Measurements from ENCODE around the gene SMIM43.

GRCh38 chr4:121765368-121765705 lies 373 bp upstream of the SMIM43 start:
- TF ChIP-seq CTCF (IDR thresholded peaks at IDR 0.05; ENCODE audit: insufficient read depth, low read length) (no peak), POLR2AphosphoS5 (IDR thresholded peaks at IDR 0.05; ENCODE audit: low read depth) (no peak), REST (IDR thresholded peaks at IDR 0.05; ENCODE audit: insufficient replicate concordance, low read depth) (no peak), GABPA (IDR thresholded peaks at IDR 0.05; ENCODE audit: low read depth) (no peak)

Measured in HL-60 (cell line).